CD14-positive monocyte (primary cell): ENCODE data around the gene WDSUB1. TPM values are rescaled to one million over a fixed set of nuclear protein-coding genes. Genes with fewer than 3 reads are reported as not detected.

Source experiments
- DNase-seq, 3 donors: peaks; one replicate each; pipeline ENCODE4 v3.0.0-alpha.2; 2011 to 2022
- H2AFZ ChIP-seq: 2 replicates; pipeline ENCODE4 v1.6.0; 2012; ENCODE audit warnings: mild to moderate bottlenecking, low read depth, low read length, inconsistent platforms; ENCODE audit not compliant: insufficient read depth, poor library complexity, severe bottlenecking
- H3K27ac ChIP-seq, 2 donors: 1 replicate in 1 of 2; 2 replicates in 1 of 2; pipeline ENCODE4 v1.5.1; 2012 to 2013; ENCODE audit warnings: low read length in 2 of 2, control low read depth in 1 of 2, inconsistent platforms in 1 of 2, low read depth in 1 of 2, mild to moderate bottlenecking in 1 of 2
- H3K27me3 ChIP-seq, 2 donors: one replicate each; pipeline versions ENCODE4 v1.6.0 to v1.6.1; 2011 to 2013; ENCODE audit warnings: low read length in 2 of 2; ENCODE audit not compliant: control insufficient read depth in 2 of 2, insufficient read depth in 2 of 2
- H3K36me3 ChIP-seq, 2 donors: replicated peaks in 1 of 2; 1 replicate in 1 of 2; 2 replicates in 1 of 2; pipeline versions ENCODE4 v1.5.1 to v1.6.1; 2012 to 2013; ENCODE audit warnings: low read length in 2 of 2, control low read depth in 1 of 2, inconsistent platforms in 1 of 2, mild to moderate bottlenecking in 1 of 2; ENCODE audit not compliant: insufficient read depth in 2 of 2, control insufficient read depth in 1 of 2
- H3K4me1 ChIP-seq, 2 donors: 1 replicate in 1 of 2; 2 replicates in 1 of 2; pipeline versions ENCODE4 v1.5.1 to v1.6.1; 2012 to 2013; ENCODE audit warnings: low read length in 2 of 2, control low read depth in 1 of 2, inconsistent platforms in 1 of 2, mild to moderate bottlenecking in 1 of 2, moderate library complexity in 1 of 2; ENCODE audit not compliant: insufficient read depth in 2 of 2, control insufficient read depth in 1 of 2
- H3K4me2 ChIP-seq: replicated peaks from 2 replicates; pipeline ENCODE3; 2012; ENCODE audit warnings: low read length, moderate library complexity, mild to moderate bottlenecking; ENCODE audit not compliant: poor library complexity, severe bottlenecking; ENCODE audit errors: extremely low read depth
- H3K4me3 ChIP-seq, 3 experiments: fragments of 200-600 bp in 1 of 3; sonication (generic) in 1 of 3; replicated peaks in 1 of 3; 1 replicate in 2 of 3; 2 replicates in 1 of 3; pipeline ENCODE4 v1.5.1; 2011 to 2013; ENCODE audit warnings: low read length in 3 of 3, mild to moderate bottlenecking in 3 of 3, control low read depth in 2 of 3, low read depth in 2 of 3, inconsistent platforms in 1 of 3, moderate library complexity in 1 of 3
- H3K79me2 ChIP-seq: 2 replicates; pipeline ENCODE4 v1.6.0; 2012; ENCODE audit warnings: mild to moderate bottlenecking, control low read depth, inconsistent platforms, low read length, moderate library complexity; ENCODE audit not compliant: insufficient read depth
- H3K9ac ChIP-seq: 2 replicates; pipeline ENCODE4 v1.6.0; 2017; ENCODE audit warnings: low read length, mild to moderate bottlenecking; ENCODE audit not compliant: insufficient read depth, poor library complexity, severe bottlenecking
- H3K9me3 ChIP-seq, 2 donors: replicated peaks in 1 of 2; 1 replicate in 1 of 2; 2 replicates in 1 of 2; pipeline versions ENCODE4 v1.5.1 to v1.6.1; 2012 to 2013; ENCODE audit warnings: low read length in 2 of 2, control low read depth in 1 of 2; ENCODE audit not compliant: control insufficient read depth in 1 of 2, insufficient read depth in 1 of 2
- H4K20me1 ChIP-seq: 2 replicates; pipeline ENCODE4 v1.6.0; 2012; ENCODE audit warnings: mild to moderate bottlenecking, low read length, control low read depth, moderate library complexity; ENCODE audit not compliant: insufficient read depth
- H3K27ac Mint-ChIP-seq, 7 donors: one replicate each; pipeline ENCODE4 v1.8.0; 2020; ENCODE audit warnings: mild to moderate bottlenecking in 7 of 7, mixed read lengths in 7 of 7, moderate library complexity in 6 of 7, inconsistent platforms in 2 of 7
- H3K27me3 Mint-ChIP-seq, 3 donors: one replicate each; pipeline ENCODE4 v1.8.0; 2021 to 2022; ENCODE audit warnings: low read depth in 3 of 3, mild to moderate bottlenecking in 3 of 3, mixed read lengths in 3 of 3, moderate library complexity in 3 of 3, inconsistent platforms in 1 of 3
- H3K36me3 Mint-ChIP-seq, 2 donors: one replicate each; pipeline ENCODE4 v1.8.0; 2020; ENCODE audit warnings: mixed read lengths in 2 of 2, inconsistent platforms in 1 of 2, mild to moderate bottlenecking in 1 of 2
- H3K4me1 Mint-ChIP-seq: one replicate; pipeline ENCODE4 v1.8.0; 2020; ENCODE audit warnings: mild to moderate bottlenecking, mixed read lengths
- H3K4me3 Mint-ChIP-seq, 2 donors: one replicate each; pipeline ENCODE4 v1.8.0; 2020; ENCODE audit warnings: mild to moderate bottlenecking in 2 of 2, mixed read lengths in 2 of 2, moderate library complexity in 1 of 2
- H3K9me3 Mint-ChIP-seq, 7 donors: one replicate each; pipeline ENCODE4 v1.8.0; 2020 to 2022; ENCODE audit warnings: mixed read lengths in 7 of 7, mild to moderate bottlenecking in 6 of 7, moderate library complexity in 6 of 7, inconsistent platforms in 2 of 7
- CTCF ChIP-seq: fragments of 200-600 bp; IDR thresholded peaks from one replicate; pipeline ENCODE4 v1.8.0; 2022; ENCODE audit warnings: antibody characterized with exemption, mild to moderate bottlenecking
- WGBS: methylation state at CpG from one replicate; pipeline ENCODE4 v1.1.5; 2013; ENCODE audit warnings: missing lambda C conversion rate; ENCODE audit not compliant: insufficient coverage; 5-methylcytosine and 5-hydroxymethylcytosine counted together
- intact Hi-C, 2 donors: fragments of 100-400 bp; cut with micrococcal nuclease; formaldehyde crosslinking; loops; one replicate each; pipeline versions ENCODE4 v1.15.0 to v1.15.1; 2023
- polyA plus RNA-seq, 3 donors: library from polyadenylated mRNA; depleted of rRNA in 1 of 3; unstranded in 2 of 3; stranded (reverse) in 1 of 3; fragments of 300-500 nt in 2 of 3; fragments of >200 nt in 1 of 3; fragmentation: Illumina TruSeq in 2 of 3; gene quantifications; 1 replicate in 2 of 3; 2 replicates in 1 of 3; pipeline ENCODE4 v1.2.3, GENCODE V29; 2012 to 2021

The WDSUB1 gene
- polyA plus RNA-seq, 3 donors = 9.4 to 17.8 (median 10.1) TPM

GRCh38 chr2:159206736-159207380 is 79.6 kb downstream of the WDSUB1 start:
- Histone ChIP-seq H3K36me3 (no peaks in the 10 kb centered on the region), H2AFZ (no peak overlapping the region), H3K9ac (no peak overlapping the region), H3K27me3 (no peaks in the 10 kb centered on the region), H3K9me3 (no peaks in the 10 kb centered on the region), H4K20me1 (no peaks in the 10 kb centered on the region), H3K4me1 (no peaks in the 10 kb centered on the region), H3K27ac (no peak overlapping the region), H3K4me3 (no peak overlapping the region), H3K79me2 (no peaks in the 10 kb centered on the region), H3K4me2 (no peak overlapping the region)
- peaks cover 0 to 2% (median 0%) of the 10 kb centered on the region in 3 donors for H3K27me3 Mint-ChIP-seq
- H3K9me3 Mint-ChIP-seq = no peaks in the 10 kb centered on the region
- intact Hi-C loops = no loop called here
- H3K27ac Mint-ChIP-seq = no peak overlapping the region
- H3K36me3 Mint-ChIP-seq = no peaks in the 10 kb centered on the region
- no peak for TF ChIP-seq CTCF
- DNase-seq = no peak
- WGBS = 100% methylated on average over 3 of the region's 6 CpGs
- no peaks in the 10 kb centered on the region for H3K4me1 Mint-ChIP-seq
- H3K4me3 Mint-ChIP-seq = no peak overlapping the region

DNA sequence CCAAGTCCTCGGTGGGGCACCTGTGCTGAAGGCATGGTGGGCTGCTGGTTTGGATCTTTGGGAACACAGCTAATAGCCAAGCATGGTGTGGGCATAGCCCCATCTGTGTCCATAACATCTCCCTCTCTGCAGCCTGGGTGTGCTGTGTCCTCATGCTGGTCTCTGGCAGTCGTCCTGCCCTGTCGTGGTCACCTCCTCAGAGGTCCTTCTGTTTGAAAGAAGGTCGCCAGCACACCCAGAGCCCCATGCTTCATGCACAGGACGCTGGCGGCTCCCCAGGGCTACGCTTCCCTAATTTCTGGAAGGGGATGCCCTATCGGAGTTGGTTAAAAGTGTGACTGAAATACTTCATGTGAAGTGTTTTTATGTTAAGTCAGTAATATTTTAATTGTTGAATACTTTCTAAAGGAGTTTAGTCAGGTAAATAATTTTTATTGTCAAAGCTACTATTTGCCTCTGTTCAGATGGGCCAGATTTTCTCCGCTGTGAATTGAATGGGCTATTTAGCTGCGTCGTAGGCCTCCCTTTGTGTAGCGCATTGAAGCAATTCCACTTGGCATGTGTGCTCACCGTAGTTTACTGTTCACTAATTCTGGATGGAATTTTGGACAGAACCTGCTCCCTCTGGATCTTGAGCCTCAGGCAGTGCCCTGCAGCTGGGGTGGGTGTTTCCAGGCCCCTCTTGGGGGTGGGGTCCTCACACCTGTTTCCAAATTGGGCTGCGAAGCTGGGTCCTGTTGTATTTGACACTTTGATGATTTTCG is 81.9 kb downstream of the WDSUB1 start:
- no peak for TF ChIP-seq CTCF
- intact Hi-C loops = no loop called here
- H3K27me3 ChIP-seq = no peaks in the 10 kb centered on the region
- no peaks in the 10 kb centered on the region for H3K79me2 ChIP-seq
- H3K9me3 Mint-ChIP-seq = no peaks in the 10 kb centered on the region
- WGBS = 93% methylated on average over 10 of the region's 15 CpGs
- no peak for DNase-seq
- no peaks in the 10 kb centered on the region for H3K36me3 Mint-ChIP-seq
- no peak overlapping the region for H3K4me3 ChIP-seq
- H3K27me3 Mint-ChIP-seq = peaks cover 0 to 2% (median 0%) of the 10 kb centered on the region in 3 donors
- no peaks in the 10 kb centered on the region for H3K36me3 ChIP-seq
- no peaks in the 10 kb centered on the region for H3K4me1 Mint-ChIP-seq
- H3K4me1 ChIP-seq = no peaks in the 10 kb centered on the region
- no peaks in the 10 kb centered on the region for H4K20me1 ChIP-seq
- no peak overlapping the region for H2AFZ ChIP-seq
- H3K4me3 Mint-ChIP-seq = no peak overlapping the region
- H3K27ac Mint-ChIP-seq = no peak overlapping the region
- no peak overlapping the region for H3K4me2 ChIP-seq
- no peak overlapping the region for H3K9ac ChIP-seq
- no peaks in the 10 kb centered on the region for H3K9me3 ChIP-seq
- H3K27ac ChIP-seq = no peak overlapping the region
